Sigmoid colon (tissue), 7 donors: Measurements from ENCODE around the gene CDKAL1. TPM values are rescaled to one million over a fixed set of nuclear protein-coding genes. Genes with fewer than 3 reads are reported as not detected.

Experiments
- DNase-seq: peaks from one replicate; pipeline ENCODE4 v3.0.0-alpha.2; 2019
- H3K27ac ChIP-seq, 4 donors: fragments of 200-600 bp; sonication (generic); one replicate each; pipeline ENCODE4 v1.5.1; 2016 to 2019; ENCODE audit warnings: mild to moderate bottlenecking in 1 of 4
- H3K27me3 ChIP-seq, 3 donors: fragments of 200-600 bp; sonication (generic); one replicate each; pipeline ENCODE4 v1.5.1; 2019; ENCODE audit warnings: mild to moderate bottlenecking in 1 of 3
- H3K36me3 ChIP-seq, 4 donors: fragments of 200-600 bp; sonication (generic); one replicate each; pipeline ENCODE4 v1.5.1; 2016 to 2019
- H3K4me1 ChIP-seq, 4 donors: fragments of 200-600 bp; sonication (generic); one replicate each; pipeline ENCODE4 v1.5.1; 2017 to 2019
- H3K4me3 ChIP-seq, 4 donors: fragments of 200-600 bp; sonication (generic); one replicate each; pipeline ENCODE4 v1.5.1; 2017 to 2019; ENCODE audit warnings: mild to moderate bottlenecking in 2 of 4, moderate library complexity in 1 of 4
- H3K9me3 ChIP-seq, 4 donors: fragments of 200-600 bp in 3 of 4; sonication (generic) in 3 of 4; one replicate each; pipeline versions ENCODE4 v1.5.1 to v1.6.1; 2013 to 2019
- EP300 ChIP-seq, 4 donors: sonication (generic); formaldehyde crosslinking; IDR thresholded peaks; one replicate each; pipeline ENCODE4 v1.6.1; 2017; ENCODE audit warnings: antibody characterized with exemption in 4 of 4
- POLR2A ChIP-seq, 2 donors: fragments of 450-650 bp; IDR thresholded peaks; one replicate each; pipeline ENCODE4 v1.6.1; 2016; ENCODE audit warnings: antibody characterized with exemption in 2 of 2, mild to moderate bottlenecking in 2 of 2, moderate library complexity in 2 of 2
- POLR2AphosphoS5 ChIP-seq, 4 donors: sonication (generic); formaldehyde crosslinking; IDR thresholded peaks; one replicate each; pipeline ENCODE4 v1.6.1; 2017; ENCODE audit warnings: antibody characterized with exemption in 4 of 4
- WGBS, 2 donors: extraction: QIAGEN DNeasy Blood & Tissue Kit; methylation state at CpG; one replicate each; pipeline ENCODE4 v1.1.7; 2013; 5-methylcytosine and 5-hydroxymethylcytosine counted together
- intact Hi-C: fragments of 100-400 bp; cut with DNase I; formaldehyde crosslinking; loops from one replicate; pipeline ENCODE4 v1.15.1; 2023
- polyA plus RNA-seq, 3 donors: library from polyadenylated mRNA; stranded (reverse); fragments of 200-250 nt; gene quantifications; one replicate each; pipeline ENCODE4 v1.2.3, GENCODE V29; 2013
- total RNA-seq, 4 donors: library from RNA; depleted of rRNA; stranded (reverse); fragments of >200 nt; gene quantifications; one replicate each; pipeline ENCODE4 v1.1.0, GENCODE V29; 2016
- TF ChIP-seq, protein P1 (sequence below), 4 experiments: fragments of 450-650 bp in 3 of 4; fragments of 200-600 bp in 1 of 4; IDR thresholded peaks; one replicate each; pipeline ENCODE4 v1.5.1; 2016 to 2019; ENCODE audit warnings: antibody characterized with exemption in 4 of 4, mild to moderate bottlenecking in 3 of 4, moderate library complexity in 2 of 4
- donor health status: healthy with polysubstance abuse.
- donor health status: Bipolar disorder and iron deficiency.
- donor health status: healthy.

Gene CDKAL1
- total and polyA plus RNA-seq, 7 donors: 2.8 to 14.7 (median 11.4) TPM

DNA sequence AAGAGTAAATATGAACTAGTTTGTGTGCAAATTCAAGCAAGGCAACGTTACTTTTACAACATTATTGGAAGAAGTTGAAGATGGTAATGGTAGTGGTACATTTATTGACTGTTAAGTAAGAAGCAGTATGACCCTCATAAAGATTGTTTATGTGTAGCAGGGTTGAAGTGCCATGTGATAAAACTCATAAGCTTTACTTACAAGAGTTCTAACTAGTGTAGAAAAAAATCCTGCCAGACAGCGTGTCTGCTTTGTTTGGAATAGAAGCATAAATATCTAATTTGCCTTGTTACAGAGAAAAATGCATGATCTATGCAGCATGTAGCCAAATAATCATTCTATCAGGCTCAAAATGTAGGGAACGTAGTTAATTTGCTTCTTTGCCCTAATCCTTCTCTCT lies 608.5 kb downstream of the CDKAL1 start:
- H3K36me3 ChIP-seq: no peaks in the 10 kb centered on the region
- H3K9me3 ChIP-seq: no peaks in the 10 kb centered on the region
- intact Hi-C loops: no loop called here
- H3K27ac ChIP-seq: no peak overlapping the region
- no peak for DNase-seq
- H3K4me1 ChIP-seq: peaks cover 0 to 43% (median 19%) of the 10 kb centered on the region in 4 donors
- no peak overlapping the region for H3K4me3 ChIP-seq
- TF ChIP-seq EP300 (IDR thresholded peaks at IDR 0.05): no peak
- no peak for TF ChIP-seq POLR2A (IDR thresholded peaks at IDR 0.05)
- no peak for TF ChIP-seq POLR2AphosphoS5 (IDR thresholded peaks at IDR 0.05)
- TF ChIP-seq, protein P1, sequence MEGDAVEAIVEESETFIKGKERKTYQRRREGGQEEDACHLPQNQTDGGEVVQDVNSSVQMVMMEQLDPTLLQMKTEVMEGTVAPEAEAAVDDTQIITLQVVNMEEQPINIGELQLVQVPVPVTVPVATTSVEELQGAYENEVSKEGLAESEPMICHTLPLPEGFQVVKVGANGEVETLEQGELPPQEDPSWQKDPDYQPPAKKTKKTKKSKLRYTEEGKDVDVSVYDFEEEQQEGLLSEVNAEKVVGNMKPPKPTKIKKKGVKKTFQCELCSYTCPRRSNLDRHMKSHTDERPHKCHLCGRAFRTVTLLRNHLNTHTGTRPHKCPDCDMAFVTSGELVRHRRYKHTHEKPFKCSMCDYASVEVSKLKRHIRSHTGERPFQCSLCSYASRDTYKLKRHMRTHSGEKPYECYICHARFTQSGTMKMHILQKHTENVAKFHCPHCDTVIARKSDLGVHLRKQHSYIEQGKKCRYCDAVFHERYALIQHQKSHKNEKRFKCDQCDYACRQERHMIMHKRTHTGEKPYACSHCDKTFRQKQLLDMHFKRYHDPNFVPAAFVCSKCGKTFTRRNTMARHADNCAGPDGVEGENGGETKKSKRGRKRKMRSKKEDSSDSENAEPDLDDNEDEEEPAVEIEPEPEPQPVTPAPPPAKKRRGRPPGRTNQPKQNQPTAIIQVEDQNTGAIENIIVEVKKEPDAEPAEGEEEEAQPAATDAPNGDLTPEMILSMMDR (IDR thresholded peaks at IDR 0.05): no peak
- H3K27me3 ChIP-seq: no peaks in the 10 kb centered on the region
- WGBS, 2 donors: 40 to 73% methylated on average over 3 of the region's 3 CpGs

DNA sequence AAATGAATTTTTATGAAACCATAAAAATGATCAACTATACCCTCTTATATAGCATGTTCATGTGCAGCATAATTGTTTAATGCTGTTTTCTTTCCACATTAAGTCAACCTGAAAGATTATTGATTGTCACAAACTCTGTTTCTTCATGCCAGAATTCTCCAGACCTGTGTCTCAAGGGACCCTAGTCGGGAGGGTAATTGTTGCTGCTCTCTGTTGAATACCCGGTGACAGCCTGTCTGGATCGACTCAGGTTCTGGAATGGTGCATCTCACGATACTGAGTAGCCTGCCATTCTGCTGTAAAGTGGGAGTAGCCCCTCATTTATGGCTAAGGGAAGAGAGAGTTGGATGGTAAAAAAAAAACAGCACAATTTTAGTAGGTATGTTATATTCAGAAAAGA lies 609.4 kb downstream of the CDKAL1 start:
- WGBS, 2 donors: 90 to 95% methylated on average over 4 of the region's 4 CpGs
- no peaks in the 10 kb centered on the region for H3K27me3 ChIP-seq
- no peaks in the 10 kb centered on the region for H3K9me3 ChIP-seq
- peaks cover 0 to 34% (median 11%) of the 10 kb centered on the region in 4 donors for H3K4me1 ChIP-seq
- TF ChIP-seq, protein P1 (IDR thresholded peaks at IDR 0.05): no peak
- TF ChIP-seq POLR2A (IDR thresholded peaks at IDR 0.05) (no peak), POLR2AphosphoS5 (IDR thresholded peaks at IDR 0.05) (no peak), EP300 (IDR thresholded peaks at IDR 0.05) (no peak)
- H3K36me3 ChIP-seq: no peaks in the 10 kb centered on the region
- no peak overlapping the region for H3K27ac ChIP-seq
- no peak for DNase-seq
- no peak overlapping the region for H3K4me3 ChIP-seq
- intact Hi-C loops: no loop called here

DNA sequence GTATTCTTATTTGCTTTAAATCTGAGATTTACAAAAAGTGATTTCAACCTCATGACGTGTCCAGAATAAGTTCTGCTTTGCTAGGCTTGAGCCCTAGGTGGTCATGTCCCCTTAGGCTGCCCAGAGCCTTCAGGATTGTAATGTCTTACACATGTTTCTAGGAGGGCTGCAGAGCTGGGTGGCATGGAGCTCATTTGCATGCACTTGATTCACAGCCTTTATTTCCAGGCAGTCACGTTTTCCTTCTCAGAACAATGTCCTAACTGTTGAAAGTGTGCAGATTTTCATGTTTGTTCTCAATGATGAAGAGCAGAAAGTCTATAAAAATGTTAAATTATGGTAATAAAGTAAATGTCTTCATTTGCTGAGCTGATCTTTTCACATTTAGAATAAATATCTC lies 610.7 kb downstream of the CDKAL1 start:
- no peaks in the 10 kb centered on the region for H3K9me3 ChIP-seq
- peaks cover 0 to 24% (median 6%) of the 10 kb centered on the region in 4 donors for H3K4me1 ChIP-seq
- H3K36me3 ChIP-seq: no peaks in the 10 kb centered on the region
- TF ChIP-seq POLR2A (IDR thresholded peaks at IDR 0.05) (no peak), POLR2AphosphoS5 (IDR thresholded peaks at IDR 0.05) (no peak)
- intact Hi-C loops: no loop called here
- H3K4me3 ChIP-seq: no peak overlapping the region
- H3K27me3 ChIP-seq: no peaks in the 10 kb centered on the region
- DNase-seq: no peak
- no peak overlapping the region for H3K27ac ChIP-seq
- whole genome bisulfite sequencing, 2 donors: 55 to 83% methylated on average over 2 of the region's 2 CpGs

DNA sequence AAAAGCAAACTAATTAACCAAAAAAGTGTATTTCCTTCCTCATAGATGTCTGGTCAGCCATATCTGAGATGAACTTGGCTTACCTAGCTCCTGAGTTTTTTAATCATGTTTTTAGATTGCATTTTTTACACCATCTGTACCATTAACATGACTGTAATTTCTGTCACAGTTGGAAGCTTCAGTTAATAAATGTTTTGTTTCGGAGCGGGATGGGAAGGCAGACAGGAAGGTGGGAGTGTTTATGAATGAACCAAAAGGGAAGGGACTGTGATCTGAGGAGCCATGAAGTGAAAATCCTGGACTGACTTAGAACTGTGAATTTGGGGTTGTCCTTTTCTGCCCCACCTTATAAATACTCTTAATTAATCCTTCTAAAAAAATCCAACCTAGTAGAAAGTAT lies 613.7 kb downstream of the CDKAL1 start:
- no peak overlapping the region for H3K27ac ChIP-seq
- WGBS, 2 donors: 69 to 87% methylated on average over 2 of the region's 2 CpGs
- intact Hi-C loops: no loop called here
- H3K9me3 ChIP-seq: no peaks in the 10 kb centered on the region
- peaks cover 0 to 7% (median 0%) of the 10 kb centered on the region in 4 donors for H3K4me1 ChIP-seq
- no peaks in the 10 kb centered on the region for H3K27me3 ChIP-seq
- H3K4me3 ChIP-seq: no peak overlapping the region
- DNase-seq: no peak
- TF ChIP-seq, protein P1 (IDR thresholded peaks at IDR 0.05): no peak
- no peak for TF ChIP-seq POLR2A (IDR thresholded peaks at IDR 0.05)
- TF ChIP-seq EP300 (IDR thresholded peaks at IDR 0.05): no peak
- no peak for TF ChIP-seq POLR2AphosphoS5 (IDR thresholded peaks at IDR 0.05)
- H3K36me3 ChIP-seq: no peaks in the 10 kb centered on the region

DNA sequence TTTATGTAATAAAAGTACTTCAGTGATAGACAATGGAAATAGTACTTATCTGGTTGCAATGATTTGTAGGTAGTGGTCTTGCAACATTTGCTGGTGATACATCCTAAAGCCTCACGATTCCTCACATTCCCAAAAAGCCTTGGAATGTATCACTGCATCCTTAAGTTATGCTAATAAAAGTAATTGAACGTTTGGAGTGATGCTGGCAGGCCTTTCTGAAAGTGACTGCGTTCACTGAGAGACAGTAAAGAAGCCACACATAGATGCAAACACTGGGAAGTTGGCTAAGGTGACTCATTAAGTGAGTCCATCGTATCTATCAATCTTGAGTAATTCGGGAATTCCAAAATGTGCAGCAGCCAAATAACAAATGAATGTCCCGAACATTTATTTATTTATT lies 615.2 kb downstream of the CDKAL1 start:
- WGBS, 2 donors: 88 to 91% methylated on average over 6 of the region's 6 CpGs
- Histone ChIP-seq H3K36me3 (no peaks in the 10 kb centered on the region), H3K4me3 (no peak overlapping the region), H3K4me1 (peaks cover 0 to 5% (median 0%) of the 10 kb centered on the region in 4 donors), H3K27me3 (no peaks in the 10 kb centered on the region), H3K27ac (no peak overlapping the region), H3K9me3 (no peaks in the 10 kb centered on the region)
- DNase-seq: no peak
- TF ChIP-seq, protein P1 (IDR thresholded peaks at IDR 0.05): no peak
- TF ChIP-seq EP300 (IDR thresholded peaks at IDR 0.05) (no peak), POLR2A (IDR thresholded peaks at IDR 0.05) (no peak), POLR2AphosphoS5 (IDR thresholded peaks at IDR 0.05) (no peak)
- intact Hi-C loops: no loop called here
